ENCODE data around the gene BLM. TPM values are rescaled to one million over a fixed set of nuclear protein-coding genes. Genes with fewer than 3 reads are reported as not detected.

The BLM gene
- total RNA-seq, 1 experiment from 2014 or later, result 15.6 TPM

DNA sequence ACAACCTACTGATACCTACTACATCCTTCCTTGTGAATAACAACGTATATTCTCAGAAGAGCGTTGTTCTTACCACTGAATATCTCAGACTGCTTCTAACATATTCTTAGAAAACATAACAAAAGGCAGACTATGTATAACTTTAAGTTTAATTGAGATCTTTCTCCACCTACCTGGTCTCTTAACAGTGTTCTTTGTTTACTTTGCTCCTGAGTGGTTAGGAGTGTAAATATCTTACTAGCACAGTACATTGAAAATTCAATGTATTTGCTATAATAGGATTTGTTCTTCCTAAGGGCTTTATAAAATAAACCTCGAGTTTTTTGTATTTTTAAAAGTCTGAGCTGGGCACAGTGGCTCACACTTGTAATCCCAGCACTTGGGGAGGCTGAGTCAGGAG lies 7.9 kb upstream of the BLM start:
- Histone ChIP-seq H3K4me3 (ENCODE audit: low read depth, low read length) (no peak overlapping the region), H3K4me1 (peaks cover 15% of the 10 kb centered on the region), H3K27me3 (replicated peaks; ENCODE audit: control insufficient read depth, insufficient read depth, low read length) (no peaks in the 10 kb centered on the region), H3K36me3 (ENCODE audit: control insufficient read depth, insufficient read depth, low read length) (no peaks in the 10 kb centered on the region), H3K9me3 (no peaks in the 10 kb centered on the region)
- no peak overlapping the region for H3K4me3 Mint-ChIP-seq (ENCODE audit: unreplicated experiment)
- POLR2A ChIA-PET, result interaction anchor here (1.1 kb wide), 1 partner anchor 8 kb away, joined by 4 read pairs; the partner anchor contains the start of gene BLM
- no TSS peak for BruUV-seq (replicated peaks)
- no peaks in the 10 kb centered on the region for H3K36me3 Mint-ChIP-seq (ENCODE audit: insufficient read depth, unreplicated experiment)
- CTCF ChIA-PET, result no interaction called here
- no peaks in the 10 kb centered on the region for H3K9me3 Mint-ChIP-seq (ENCODE audit: unreplicated experiment)
- intact Hi-C loops (cut with micrococcal nuclease; ENCODE audit: unreplicated experiment), result no loop called here
- H3K4me1 Mint-ChIP-seq (ENCODE audit: low read depth, unreplicated experiment), result peaks cover 12% of the 10 kb centered on the region
- DNase-seq, result no peak
- H3K27me3 Mint-ChIP-seq (ENCODE audit: insufficient read depth, unreplicated experiment), result no peaks in the 10 kb centered on the region
- TF ChIP-seq, protein P1, sequence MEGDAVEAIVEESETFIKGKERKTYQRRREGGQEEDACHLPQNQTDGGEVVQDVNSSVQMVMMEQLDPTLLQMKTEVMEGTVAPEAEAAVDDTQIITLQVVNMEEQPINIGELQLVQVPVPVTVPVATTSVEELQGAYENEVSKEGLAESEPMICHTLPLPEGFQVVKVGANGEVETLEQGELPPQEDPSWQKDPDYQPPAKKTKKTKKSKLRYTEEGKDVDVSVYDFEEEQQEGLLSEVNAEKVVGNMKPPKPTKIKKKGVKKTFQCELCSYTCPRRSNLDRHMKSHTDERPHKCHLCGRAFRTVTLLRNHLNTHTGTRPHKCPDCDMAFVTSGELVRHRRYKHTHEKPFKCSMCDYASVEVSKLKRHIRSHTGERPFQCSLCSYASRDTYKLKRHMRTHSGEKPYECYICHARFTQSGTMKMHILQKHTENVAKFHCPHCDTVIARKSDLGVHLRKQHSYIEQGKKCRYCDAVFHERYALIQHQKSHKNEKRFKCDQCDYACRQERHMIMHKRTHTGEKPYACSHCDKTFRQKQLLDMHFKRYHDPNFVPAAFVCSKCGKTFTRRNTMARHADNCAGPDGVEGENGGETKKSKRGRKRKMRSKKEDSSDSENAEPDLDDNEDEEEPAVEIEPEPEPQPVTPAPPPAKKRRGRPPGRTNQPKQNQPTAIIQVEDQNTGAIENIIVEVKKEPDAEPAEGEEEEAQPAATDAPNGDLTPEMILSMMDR (IDR thresholded peaks at IDR 0.05; ENCODE audit: insufficient read depth in 1 of 2, low read depth in 1 of 2, low read length in 1 of 2, severe bottlenecking in 1 of 2, unreplicated experiment in 1 of 2), result no peak
- no peak overlapping the region for H3K27ac Mint-ChIP-seq (ENCODE audit: unreplicated experiment)

DNA sequence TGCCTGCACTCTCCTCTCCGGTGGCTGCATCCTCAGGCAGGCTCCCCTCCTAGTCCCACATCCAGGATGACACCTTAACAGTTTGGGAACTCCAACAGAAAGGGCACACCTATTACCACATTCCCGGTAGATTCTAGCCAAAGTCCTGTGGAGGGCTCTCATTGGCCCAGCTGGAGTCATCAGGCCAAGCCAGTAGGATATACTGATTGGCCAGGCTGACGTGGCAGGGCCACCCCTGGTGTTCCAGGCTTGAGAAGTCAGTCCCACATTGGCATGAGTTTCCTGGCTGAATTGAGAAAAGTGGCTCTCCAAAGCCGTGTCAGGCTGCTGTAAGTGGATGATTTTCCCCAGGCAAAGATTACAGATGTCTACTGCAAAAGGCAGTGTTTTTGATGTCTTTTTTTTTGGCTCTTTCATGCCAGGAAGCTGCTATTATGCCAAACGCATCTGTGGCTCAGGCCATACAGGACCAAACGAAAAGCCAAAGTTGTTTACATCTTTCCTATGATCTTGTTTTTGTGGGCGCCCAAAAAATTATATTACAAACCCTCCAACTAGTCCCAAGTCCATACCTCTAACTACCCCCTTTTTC lies 6.6 kb upstream of the BLM start:
- H3K4me3 ChIP-seq (ENCODE audit: low read depth, low read length), result no peak overlapping the region
- H3K9me3 ChIP-seq, result no peaks in the 10 kb centered on the region
- H3K4me3 Mint-ChIP-seq (ENCODE audit: unreplicated experiment), result no peak overlapping the region
- no peaks in the 10 kb centered on the region for H3K27me3 ChIP-seq (replicated peaks; ENCODE audit: control insufficient read depth, insufficient read depth, low read length)
- H3K27me3 Mint-ChIP-seq (ENCODE audit: insufficient read depth, unreplicated experiment), result no peaks in the 10 kb centered on the region
- H3K4me1 ChIP-seq, result peaks cover 15% of the 10 kb centered on the region
- H3K27ac Mint-ChIP-seq (ENCODE audit: unreplicated experiment), result no peak overlapping the region
- TF ChIP-seq, protein P1 (IDR thresholded peaks at IDR 0.05; ENCODE audit: insufficient read depth in 1 of 2, low read depth in 1 of 2, low read length in 1 of 2, severe bottlenecking in 1 of 2, unreplicated experiment in 1 of 2), result no peak
- intact Hi-C loops (cut with micrococcal nuclease; ENCODE audit: unreplicated experiment), result no loop called here
- no peaks in the 10 kb centered on the region for H3K9me3 Mint-ChIP-seq (ENCODE audit: unreplicated experiment)
- H3K36me3 Mint-ChIP-seq (ENCODE audit: insufficient read depth, unreplicated experiment), result no peaks in the 10 kb centered on the region
- peaks cover 12% of the 10 kb centered on the region for H3K4me1 Mint-ChIP-seq (ENCODE audit: low read depth, unreplicated experiment)
- H3K36me3 ChIP-seq (ENCODE audit: control insufficient read depth, insufficient read depth, low read length), result no peaks in the 10 kb centered on the region
- DNase-seq, result no peak
- CTCF ChIA-PET, result no interaction called here
- POLR2A ChIA-PET, result no interaction called here
- BruUV-seq (replicated peaks), result no TSS peak

DNA sequence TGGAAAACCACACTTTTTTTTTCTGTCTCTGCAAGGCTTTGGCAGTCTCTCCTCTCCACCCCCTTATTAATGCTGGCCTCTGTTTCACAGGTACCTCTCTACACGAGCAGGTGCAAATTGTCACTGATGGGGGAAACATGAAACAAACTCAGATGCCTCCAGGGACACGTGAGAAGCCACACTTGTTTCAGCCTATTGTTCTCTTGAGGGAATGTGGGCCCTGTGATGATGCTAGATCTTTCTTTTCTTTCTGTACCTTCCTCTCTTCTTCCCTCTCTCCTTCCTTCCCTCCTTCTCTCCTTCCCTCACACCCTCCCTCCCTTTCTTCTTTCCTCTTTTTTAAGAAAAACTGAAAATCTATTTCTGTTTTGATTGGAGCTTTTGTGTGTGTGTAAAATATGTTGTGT lies 5.7 kb upstream of the BLM start:
- DNase-seq, result no peak
- H3K4me3 Mint-ChIP-seq (ENCODE audit: unreplicated experiment), result no peak overlapping the region
- H3K4me1 Mint-ChIP-seq (ENCODE audit: low read depth, unreplicated experiment), result peaks cover 18% of the 10 kb centered on the region
- TF ChIP-seq, protein P1 (IDR thresholded peaks at IDR 0.05; ENCODE audit: insufficient read depth in 1 of 2, low read depth in 1 of 2, low read length in 1 of 2, severe bottlenecking in 1 of 2, unreplicated experiment in 1 of 2), result no peak
- CTCF ChIA-PET, result no interaction called here
- H3K4me1 ChIP-seq, result peaks cover 15% of the 10 kb centered on the region
- no peaks in the 10 kb centered on the region for H3K9me3 Mint-ChIP-seq (ENCODE audit: unreplicated experiment)
- no peaks in the 10 kb centered on the region for H3K27me3 Mint-ChIP-seq (ENCODE audit: insufficient read depth, unreplicated experiment)
- H3K4me3 ChIP-seq (ENCODE audit: low read depth, low read length), result no peak overlapping the region
- no peaks in the 10 kb centered on the region for H3K36me3 ChIP-seq (ENCODE audit: control insufficient read depth, insufficient read depth, low read length)
- H3K36me3 Mint-ChIP-seq (ENCODE audit: insufficient read depth, unreplicated experiment), result no peaks in the 10 kb centered on the region
- no peak overlapping the region for H3K27ac Mint-ChIP-seq (ENCODE audit: unreplicated experiment)
- intact Hi-C loops (cut with micrococcal nuclease; ENCODE audit: unreplicated experiment), result no loop called here
- POLR2A ChIA-PET, result no interaction called here
- H3K9me3 ChIP-seq, result no peaks in the 10 kb centered on the region
- no TSS peak for BruUV-seq (replicated peaks)
- H3K27me3 ChIP-seq (replicated peaks; ENCODE audit: control insufficient read depth, insufficient read depth, low read length), result no peaks in the 10 kb centered on the region
